HEK293T (cell line): ENCODE results near the gene TMEM44.

Source experiments
- CTCF ChIA-PET: fragments of 350-600 bp; formaldehyde crosslinking; extraction: SDS; loops from one replicate; lab custom pipeline; 2021; ENCODE audit warnings: antibody characterized with exemption, inconsistent platforms; lab: Yijun Ruan, JAX
- POLR2A ChIA-PET: fragments of 350-600 bp; formaldehyde crosslinking; extraction: SDS; loops from one replicate; lab custom pipeline; 2020; ENCODE audit warnings: antibody characterized with exemption, inconsistent platforms; lab: Yijun Ruan, JAX
- DNase-seq: peaks from one replicate; pipeline ENCODE4 v3.0.0; 2012; ENCODE audit warnings: mixed read lengths; ENCODE audit errors: extremely low spot score
- ARNT ChIP-seq: fragments of 450-650 bp; IDR thresholded peaks from 2 replicates; pipeline ENCODE4 v1.6.1; 2017; ENCODE audit warnings: mild to moderate bottlenecking
- BHLHE40 ChIP-seq: fragments of 450-650 bp; IDR thresholded peaks from 2 replicates; pipeline ENCODE4 v1.6.1; 2016; ENCODE audit warnings: mild to moderate bottlenecking, moderate library complexity, borderline replicate concordance
- CTBP1 ChIP-seq: fragments of 450-650 bp; IDR thresholded peaks from 2 replicates; pipeline ENCODE4 v1.6.1; 2016; ENCODE audit warnings: borderline replicate concordance
- ELF4 ChIP-seq: fragments of 450-650 bp; IDR thresholded peaks from 2 replicates; pipeline ENCODE4 v1.6.1; 2017; ENCODE audit warnings: antibody characterized with exemption
- FOXA1 ChIP-seq: fragments of 450-650 bp; IDR thresholded peaks from 2 replicates; pipeline ENCODE4 v1.6.1; 2016; ENCODE audit warnings: mild to moderate bottlenecking
- FOXK2 ChIP-seq: fragments of 450-650 bp; IDR thresholded peaks from 2 replicates; pipeline ENCODE4 v1.6.1; 2016; ENCODE audit warnings: mild to moderate bottlenecking
- FOXM1 ChIP-seq: fragments of 450-650 bp; IDR thresholded peaks from 2 replicates; pipeline ENCODE4 v1.6.1; 2017; ENCODE audit warnings: mild to moderate bottlenecking, borderline replicate concordance
- HDGF ChIP-seq: fragments of 450-650 bp; IDR thresholded peaks from 2 replicates; pipeline ENCODE4 v1.6.1; 2017; ENCODE audit warnings: antibody characterized with exemption, borderline replicate concordance
- L3MBTL2 ChIP-seq: fragments of 450-650 bp; conservative IDR thresholded peaks from 2 replicates; pipeline ENCODE4 v1.6.1; 2016; ENCODE audit warnings: mild to moderate bottlenecking
- LEF1 ChIP-seq: fragments of 450-650 bp; IDR thresholded peaks from 2 replicates; pipeline ENCODE4 v1.6.1; 2017; ENCODE audit warnings: mild to moderate bottlenecking, borderline replicate concordance
- NFRKB ChIP-seq: fragments of 450-650 bp; IDR thresholded peaks from 2 replicates; pipeline ENCODE4 v1.6.1; 2016; ENCODE audit warnings: mild to moderate bottlenecking, moderate library complexity
- PKNOX1 ChIP-seq: fragments of 450-650 bp; IDR thresholded peaks from 2 replicates; pipeline ENCODE4 v1.6.1; 2016
- SP1 ChIP-seq: fragments of 450-650 bp; IDR thresholded peaks from 2 replicates; pipeline ENCODE4 v1.6.1; 2017
- SUZ12 ChIP-seq: fragments of 450-650 bp; IDR thresholded peaks from 2 replicates; pipeline ENCODE4 v1.6.1; 2016; ENCODE audit warnings: mild to moderate bottlenecking
- TARDBP ChIP-seq: fragments of 450-650 bp; IDR thresholded peaks from 2 replicates; pipeline ENCODE4 v1.6.1; 2016
- ZNF384 ChIP-seq: fragments of 450-650 bp; IDR thresholded peaks from 2 replicates; pipeline ENCODE4 v1.6.1; 2016

Gene TMEM44

GRCh38 chr3:194587438-194587931 is 45.7 kb downstream of the TMEM44 start:
- ChIA-PET CTCF (no interaction called here), POLR2A (no interaction called here)
- DNase-seq = no peak
- TF ChIP-seq FOXA1 = no peak
- TF ChIP-seq FOXK2 = no peak
- TF ChIP-seq BHLHE40 = no peak
- no peak for TF ChIP-seq SUZ12
- TF ChIP-seq PKNOX1 = no peak
- no peak for TF ChIP-seq HDGF
- TF ChIP-seq ELF4 = no peak
- TF ChIP-seq ZNF384 = no peak
- no peak for TF ChIP-seq SP1
- no peak for TF ChIP-seq NFRKB
- no peak for TF ChIP-seq ARNT
- no peak for TF ChIP-seq LEF1
- no peak for TF ChIP-seq FOXM1
- TF ChIP-seq TARDBP = no peak
- no peak for TF ChIP-seq L3MBTL2
- TF ChIP-seq CTBP1 = no peak

GRCh38 chr3:194586836-194587235 is 46.4 kb downstream of the TMEM44 start:
- ChIA-PET POLR2A (no interaction called here), CTCF (no interaction called here)
- TF ChIP-seq FOXK2 (no peak), HDGF (no peak)
- no peak for DNase-seq

- no peak for TF ChIP-seq ELF4
- no peak for TF ChIP-seq SUZ12
- TF ChIP-seq SP1 = no peak
- no peak for TF ChIP-seq ZNF384
- no peak for TF ChIP-seq FOXM1
- TF ChIP-seq FOXA1 = no peak
- TF ChIP-seq L3MBTL2 = no peak
- TF ChIP-seq CTBP1 = no peak
- TF ChIP-seq TARDBP = no peak
- TF ChIP-seq HDGF = no peak
- no peak for DNase-seq
- ChIA-PET POLR2A (no interaction called here), CTCF (interaction anchor here (0.6 kb wide), 1 partner anchor 122 kb away, joined by 4 read pairs; no protein-coding TSS in a partner anchor)
Measured at GRCh38 chr3:194585880-194586281, 47.3 kb downstream of the TMEM44 start.

- TF ChIP-seq CTBP1 (no peak), ARNT (no peak), ELF4 (no peak), ZNF384 (no peak), NFRKB (no peak), L3MBTL2 (no peak), TARDBP (no peak)
- DNase-seq = no peak
- POLR2A ChIA-PET = no interaction called here
- CTCF ChIA-PET = no interaction called here
Measured at GRCh38 chr3:194584866-194585265, 48.4 kb downstream of the TMEM44 start.

GRCh38 chr3:194584320-194584776 is 48.9 kb downstream of the TMEM44 start:
- TF ChIP-seq NFRKB (no peak), BHLHE40 (no peak), PKNOX1 (no peak)
- DNase-seq = no peak
- ChIA-PET CTCF (no interaction called here), POLR2A (interaction anchor here (1.4 to 1.9 kb wide), 2 partner anchors 12 to 107 kb away, joined by 5 to 7 read pairs; no protein-coding TSS in a partner anchor)

- TF ChIP-seq FOXK2 (no peak), HDGF (no peak), PKNOX1 (no peak), CTBP1 (no peak), ZNF384 (no peak), SP1 (no peak), FOXA1 (no peak), TARDBP (no peak), L3MBTL2 (no peak), SUZ12 (no peak), NFRKB (no peak), LEF1 (no peak), ELF4 (no peak), FOXM1 (no peak), ARNT (no peak), BHLHE40 (no peak)
- ChIA-PET CTCF (no interaction called here), POLR2A (interaction anchor here (1.9 kb wide), 1 partner anchor 10 kb away, joined by 7 read pairs; no protein-coding TSS in a partner anchor)
- DNase-seq = no peak
Measured at GRCh38 chr3:194582196-194582905, 50.9 kb downstream of the TMEM44 start.
